ENCODE results near the gene PRDM15. TPM values are rescaled to one million over a fixed set of nuclear protein-coding genes. Genes with fewer than 3 reads are reported as not detected.

Gene PRDM15
- polyA plus RNA-seq, 1 donor (not counting 4 experiments of a cell fraction or from before 2014, with no cell fraction given) = 5.2 TPM

- no peak overlapping the region for H3K9ac ChIP-seq (ENCODE audit: control insufficient read depth, extremely low read depth, insufficient read depth, low read length)
- no peak overlapping the region for H3K4me2 ChIP-seq (ENCODE audit: control insufficient read depth, extremely low read depth, insufficient read depth, low read depth, low read length)
- H3K27ac ChIP-seq (ENCODE audit: control insufficient read depth, insufficient read depth, low read length) = no peak overlapping the region
- H3K27me3 ChIP-seq (ENCODE audit: control insufficient read depth, extremely low read depth, insufficient read depth, low read length) = no peaks in the 10 kb centered on the region
- no peak overlapping the region for H2AFZ ChIP-seq (ENCODE audit: control insufficient read depth, low read length)
- TF ChIP-seq EZH2 (IDR thresholded peaks at IDR 0.05; ENCODE audit: low read length) (no peak), CTCF (optimal IDR thresholded peaks at IDR 0.05 in 1 of 3, IDR thresholded peaks at IDR 0.05 in 1 of 3, conservative IDR thresholded peaks at IDR 0.05 in 1 of 3; ENCODE audit: extremely low read depth in 1 of 3, insufficient read depth in 2 of 3, low read length in 3 of 3) (no peak)
- H3K36me3 ChIP-seq (ENCODE audit: control insufficient read depth in 2 of 2, extremely low read depth in 1 of 2, insufficient read depth in 2 of 2, low read length in 2 of 2) = peaks cover 0 to 1% of the 10 kb centered on the region in 2 experiments
- H4K20me1 ChIP-seq (ENCODE audit: control insufficient read depth, extremely low read depth, insufficient read depth, low read length) = peaks cover 3% of the 10 kb centered on the region
- no peaks in the 10 kb centered on the region for H3K9me1 ChIP-seq (ENCODE audit: control insufficient read depth, extremely low read depth, insufficient read depth, low read length)
- H3K4me3 ChIP-seq (ENCODE audit: control insufficient read depth in 2 of 3, extremely low read depth in 1 of 3, insufficient read depth in 2 of 3, low read depth in 1 of 3, low read length in 3 of 3) = no peak overlapping the region
- H3K9me3 ChIP-seq (ENCODE audit: control insufficient read depth, low read depth, low read length) = no peaks in the 10 kb centered on the region
- no peaks in the 10 kb centered on the region for H3K4me1 ChIP-seq (ENCODE audit: control insufficient read depth, extremely low read depth, insufficient read depth, low read length)
- FAIRE-seq (no peak), DNase-seq (ENCODE audit: low read depth, low spot score) (no peak)
- H3K79me2 ChIP-seq (ENCODE audit: control insufficient read depth, insufficient read depth, low read length) = peaks cover 7% of the 10 kb centered on the region
- dilution Hi-C loops (cut with MboI; ENCODE audit: extremely low pct_ligation_motif_present, low sequenced_read_pairs) = no loop called here
These were observed 11.8 kb downstream of the PRDM15 start for GRCh38 chr21:41867313-41867712.

GRCh38 chr21:41866274-41866809 lies 12.8 kb downstream of the PRDM15 start:
- Histone ChIP-seq H3K9me1 (ENCODE audit: control insufficient read depth, extremely low read depth, insufficient read depth, low read length) (no peaks in the 10 kb centered on the region), H3K36me3 (ENCODE audit: control insufficient read depth in 2 of 2, extremely low read depth in 1 of 2, insufficient read depth in 2 of 2, low read length in 2 of 2) (peaks cover 0 to 1% of the 10 kb centered on the region in 2 experiments), H3K9ac (ENCODE audit: control insufficient read depth, extremely low read depth, insufficient read depth, low read length) (no peak overlapping the region), H3K4me1 (ENCODE audit: control insufficient read depth, extremely low read depth, insufficient read depth, low read length) (no peaks in the 10 kb centered on the region), H3K4me3 (ENCODE audit: control insufficient read depth in 2 of 3, extremely low read depth in 1 of 3, insufficient read depth in 2 of 3, low read depth in 1 of 3, low read length in 3 of 3) (no peak overlapping the region), H3K27ac (ENCODE audit: control insufficient read depth, insufficient read depth, low read length) (no peak overlapping the region), H2AFZ (ENCODE audit: control insufficient read depth, low read length) (no peak overlapping the region), H3K27me3 (ENCODE audit: control insufficient read depth, extremely low read depth, insufficient read depth, low read length) (no peaks in the 10 kb centered on the region), H4K20me1 (ENCODE audit: control insufficient read depth, extremely low read depth, insufficient read depth, low read length) (peaks cover 3% of the 10 kb centered on the region), H3K4me2 (ENCODE audit: control insufficient read depth, extremely low read depth, insufficient read depth, low read depth, low read length) (no peak overlapping the region), H3K79me2 (ENCODE audit: control insufficient read depth, insufficient read depth, low read length) (peaks cover 10% of the 10 kb centered on the region), H3K9me3 (ENCODE audit: control insufficient read depth, low read depth, low read length) (no peaks in the 10 kb centered on the region)
- FAIRE-seq (no peak), DNase-seq (ENCODE audit: low read depth, low spot score) (no peak)
- dilution Hi-C loops (cut with MboI; ENCODE audit: extremely low pct_ligation_motif_present, low sequenced_read_pairs) = no loop called here
- TF ChIP-seq EZH2 (IDR thresholded peaks at IDR 0.05; ENCODE audit: low read length) = no peak
- no peak for TF ChIP-seq CTCF (optimal IDR thresholded peaks at IDR 0.05 in 1 of 3, IDR thresholded peaks at IDR 0.05 in 1 of 3, conservative IDR thresholded peaks at IDR 0.05 in 1 of 3; ENCODE audit: extremely low read depth in 1 of 3, insufficient read depth in 2 of 3, low read length in 3 of 3)
